GM20431 (cell line): ENCODE measurements around the gene PPARD.

ENCODE experiments used
- in situ Hi-C: fragments of 300-500 bp; cut with MseI, MboI; formaldehyde crosslinking; loops from one replicate; pipeline ENCODE4 v1.15.0; 2020; ENCODE audit warnings: low sequenced_read_pairs; ENCODE audit not compliant: unreplicated experiment

Gene PPARD

GRCh38 chr6:35457907-35458306 lies 115.5 kb downstream of the PPARD start:
- in situ Hi-C loops: loop anchor here (10.0 kb wide), 1 partner anchor 113 kb away; the partner anchor contains the start of gene PPARD

- in situ Hi-C loops: no loop called here
Observed at GRCh38 chr6:35461270-35461669, 118.9 kb downstream of the PPARD start.

- in situ Hi-C loops: no loop called here
Observed at GRCh38 chr6:35463292-35463691, 120.9 kb downstream of the PPARD start.

- in situ Hi-C loops: no loop called here
Observed at GRCh38 chr6:35465646-35466045, 123.3 kb downstream of the PPARD start.

GRCh38 chr6:35468181-35468979 lies 126.0 kb downstream of the PPARD start, which contains the start of gene RPL10A:
RPL10A (plus strand) TSS chr6:35468401; CDS start chr6:35468435, 34 bp downstream.
- in situ Hi-C loops: no loop called here

GRCh38 chr6:35468980-35469750 lies 126.8 kb downstream of the PPARD start:
- in situ Hi-C loops: no loop called here

- in situ Hi-C loops: no loop called here
Observed at GRCh38 chr6:35469751-35470662, 127.6 kb downstream of the PPARD start.

GRCh38 chr6:35470663-35471120 lies 128.3 kb downstream of the PPARD start:
- in situ Hi-C loops: no loop called here

- in situ Hi-C loops: no loop called here
Observed at GRCh38 chr6:35471836-35472345, 129.5 kb downstream of the PPARD start.

GRCh38 chr6:35473075-35473849 lies 130.9 kb downstream of the PPARD start:
- in situ Hi-C loops: no loop called here

- in situ Hi-C loops: no loop called here
Observed at GRCh38 chr6:35473850-35474130, 131.4 kb downstream of the PPARD start.

- in situ Hi-C loops: no loop called here
Observed at GRCh38 chr6:35474131-35474941, 132.0 kb downstream of the PPARD start.

GRCh38 chr6:35474942-35475570 lies 132.7 kb downstream of the PPARD start:
- in situ Hi-C loops: no loop called here

GRCh38 chr6:35475573-35475972 lies 133.2 kb downstream of the PPARD start:
- in situ Hi-C loops: no loop called here

GRCh38 chr6:35476004-35476403 lies 133.6 kb downstream of the PPARD start:
- in situ Hi-C loops: no loop called here

- in situ Hi-C loops: no loop called here
Observed at GRCh38 chr6:35477028-35477427, 134.7 kb downstream of the PPARD start.
